DND-41 (cell line): ENCODE data around the gene MED22.

Source experiments
- ATAC-seq: fragments of 200-7000 bp; cut with Tn5 transposase; 3 replicates; pipeline ENCODE4 v1.9.1; 2021; ENCODE audit warnings: low read depth; ENCODE audit not compliant: insufficient read depth
- DNase-seq: peaks from one replicate; pipeline ENCODE4 v3.0.0-alpha.2; 2020
- H2AFZ ChIP-seq: 2 replicates; pipeline ENCODE4 v1.6.0; 2012; ENCODE audit warnings: low read depth, low read length
- H3K27ac ChIP-seq: 2 replicates; pipeline ENCODE4 v1.5.1; 2012; ENCODE audit warnings: low read length, inconsistent platforms
- H3K27me3 ChIP-seq: fragments of 200-600 bp; sonication (generic); 2 replicates; pipeline ENCODE4 v1.6.0; 2012; ENCODE audit warnings: low read length, mild to moderate bottlenecking, inconsistent platforms; ENCODE audit not compliant: insufficient read depth, poor library complexity
- H3K36me3 ChIP-seq: 2 replicates; pipeline ENCODE4 v1.5.1; 2012; ENCODE audit warnings: low read length, inconsistent platforms; ENCODE audit not compliant: insufficient read depth
- H3K4me1 ChIP-seq: 2 replicates; pipeline ENCODE4 v1.5.1; 2012; ENCODE audit warnings: mild to moderate bottlenecking, low read length; ENCODE audit not compliant: insufficient read depth
- H3K4me2 ChIP-seq: 2 replicates; pipeline ENCODE4 v1.6.0; 2012; ENCODE audit warnings: mild to moderate bottlenecking, moderate library complexity, low read length, inconsistent platforms; ENCODE audit not compliant: insufficient read depth
- H3K4me3 ChIP-seq, 2 experiments: fragments of 200-600 bp in 1 of 2; shearing (Covaris generic) in 1 of 2; 2 replicates each; pipeline ENCODE4 v1.5.1; 2012 to 2016; ENCODE audit warnings: inconsistent platforms in 2 of 2, low read length in 2 of 2, mild to moderate bottlenecking in 2 of 2, low read depth in 1 of 2, moderate library complexity in 1 of 2
- H3K79me2 ChIP-seq: 2 replicates; pipeline ENCODE4 v1.6.0; 2012; ENCODE audit warnings: low read length, inconsistent platforms; ENCODE audit not compliant: insufficient read depth
- H3K9ac ChIP-seq: 2 replicates; pipeline ENCODE4 v1.6.0; 2012; ENCODE audit warnings: low read depth, mild to moderate bottlenecking, inconsistent platforms, low read length, moderate library complexity
- H3K9me3 ChIP-seq: 2 replicates; pipeline ENCODE4 v1.5.1; 2012; ENCODE audit warnings: low read length, moderate library complexity, mild to moderate bottlenecking, inconsistent platforms; ENCODE audit not compliant: insufficient read depth, severe bottlenecking
- H4K20me1 ChIP-seq: 2 replicates; pipeline ENCODE4 v1.6.0; 2012; ENCODE audit warnings: low read length; ENCODE audit not compliant: insufficient read depth
- CTCF ChIP-seq: IDR thresholded peaks from 2 replicates; pipeline ENCODE4 v1.5.1; 2012; ENCODE audit warnings: borderline replicate concordance, low read length, moderate library complexity, mild to moderate bottlenecking; ENCODE audit not compliant: poor library complexity, severe bottlenecking; ENCODE audit errors: extremely low read depth
- EZH2 ChIP-seq: IDR thresholded peaks from 3 replicates; pipeline ENCODE4 v1.6.1; 2012; ENCODE audit warnings: borderline replicate concordance, low read depth, mild to moderate bottlenecking, moderate library complexity, low read length, inconsistent platforms; ENCODE audit not compliant: severe bottlenecking

MED22 gene

GRCh38 chr9:133306242-133307204 is 41.4 kb downstream of the MED22 start:
- no peak overlapping the region for H3K4me3 ChIP-seq
- no peaks in the 10 kb centered on the region for H3K4me1 ChIP-seq
- H3K27ac ChIP-seq = no peak overlapping the region
- no peak overlapping the region for H3K4me2 ChIP-seq
- no peaks in the 10 kb centered on the region for H3K27me3 ChIP-seq
- H3K9me3 ChIP-seq = no peaks in the 10 kb centered on the region
- no peak for ATAC-seq
- H3K9ac ChIP-seq = no peak overlapping the region
- no peak for DNase-seq
- no peaks in the 10 kb centered on the region for H3K36me3 ChIP-seq
- no peak overlapping the region for H2AFZ ChIP-seq
- no peaks in the 10 kb centered on the region for H4K20me1 ChIP-seq
- TF ChIP-seq EZH2 (no peak), CTCF (no peak)
- H3K79me2 ChIP-seq = no peaks in the 10 kb centered on the region

- no peaks in the 10 kb centered on the region for H4K20me1 ChIP-seq
- H3K9me3 ChIP-seq = no peaks in the 10 kb centered on the region
- no peak overlapping the region for H2AFZ ChIP-seq
- H3K79me2 ChIP-seq = no peaks in the 10 kb centered on the region
- no peaks in the 10 kb centered on the region for H3K27me3 ChIP-seq
- no peaks in the 10 kb centered on the region for H3K4me1 ChIP-seq
- TF ChIP-seq CTCF (no peak), EZH2 (no peak)
- no peak overlapping the region for H3K27ac ChIP-seq
- no peak overlapping the region for H3K9ac ChIP-seq
- H3K36me3 ChIP-seq = no peaks in the 10 kb centered on the region
- ATAC-seq (no peak), DNase-seq (no peak)
- H3K4me2 ChIP-seq = no peak overlapping the region
- no peak overlapping the region for H3K4me3 ChIP-seq
Observed at GRCh38 chr9:133305731-133306130, 42.2 kb downstream of the MED22 start.

GRCh38 chr9:133304477-133305377 is 43.2 kb downstream of the MED22 start:
- Histone ChIP-seq H3K27ac (no peak overlapping the region), H3K4me3 (no peak overlapping the region), H3K79me2 (no peaks in the 10 kb centered on the region), H3K4me1 (no peaks in the 10 kb centered on the region), H3K4me2 (no peak overlapping the region), H3K36me3 (no peaks in the 10 kb centered on the region), H4K20me1 (no peaks in the 10 kb centered on the region), H3K27me3 (no peaks in the 10 kb centered on the region), H3K9ac (no peak overlapping the region), H3K9me3 (no peaks in the 10 kb centered on the region), H2AFZ (no peak overlapping the region)
- no peak for TF ChIP-seq CTCF
- no peak for TF ChIP-seq EZH2
- ATAC-seq = no peak
- no peak for DNase-seq
